ENCODE measurements around the gene PPP1R9B. TPM values are rescaled to one million over a fixed set of nuclear protein-coding genes. Genes with fewer than 3 reads are reported as not detected.
A peak's percentile ranks its signal among the peaks of the same experiment; 100 is the strongest.

The PPP1R9B gene
- total and polyA plus RNA-seq, 2 of the 8 experiments (the other 6 are each of a cell fraction or from before 2014, with no cell fraction given) = 5.2 to 13.1 TPM

DNA sequence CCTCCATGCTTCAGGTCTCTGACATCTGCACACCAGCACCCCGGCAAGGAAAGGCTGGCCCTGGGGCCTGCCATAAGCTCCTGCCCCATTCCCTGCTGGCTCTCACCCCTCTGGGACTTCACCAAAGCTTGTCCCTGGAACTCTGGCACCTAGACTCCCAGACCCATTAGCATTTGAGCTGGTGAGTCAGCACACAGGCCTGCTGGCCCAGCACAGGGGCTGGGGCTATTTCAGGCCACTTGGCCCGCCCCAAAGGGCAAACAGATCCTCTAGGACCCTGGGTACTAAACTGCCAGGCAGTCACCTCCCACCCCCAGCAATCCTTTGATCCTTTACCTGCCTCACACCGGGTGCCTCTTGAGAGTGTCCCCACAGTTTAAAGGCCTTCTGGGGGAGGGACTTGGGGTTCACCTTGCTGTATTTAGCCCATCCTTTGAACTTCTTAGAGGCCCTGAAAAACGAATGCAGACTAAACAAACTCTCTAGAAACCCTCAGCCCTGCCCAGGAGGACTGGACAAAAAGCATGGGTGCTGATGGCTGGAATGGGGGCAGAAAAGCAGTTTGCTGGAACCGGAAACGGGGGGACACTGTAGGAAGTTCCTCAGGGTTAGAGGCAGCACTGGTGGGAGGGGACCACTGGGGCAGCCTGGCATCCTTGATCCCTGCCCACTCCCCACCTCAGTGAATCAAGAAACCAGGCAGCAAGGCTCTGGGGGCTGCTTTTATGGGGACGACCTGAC is 17.3 kb downstream of the PPP1R9B start:
- H4K8ac ChIP-seq (ENCODE audit: extremely low read depth, insufficient read depth, low read length) = no peak overlapping the region
- peak overlapping the region; percentile 86; the same call in 1 of the 2 replicates for H2BK20ac ChIP-seq (ENCODE audit: low read length)
- no peak overlapping the region for H3K4me3 ChIP-seq (ENCODE audit: extremely low read depth in 1 of 4, insufficient read depth in 2 of 4, low read depth in 3 of 4, low read length in 4 of 4)
- no peak for TF ChIP-seq RXRA (IDR thresholded peaks at IDR 0.05; ENCODE audit: insufficient read depth, low read depth, low read length)
- no peak for TF ChIP-seq CHD2 (IDR thresholded peaks at IDR 0.05; ENCODE audit: low read length)
- TF ChIP-seq, protein P1, sequence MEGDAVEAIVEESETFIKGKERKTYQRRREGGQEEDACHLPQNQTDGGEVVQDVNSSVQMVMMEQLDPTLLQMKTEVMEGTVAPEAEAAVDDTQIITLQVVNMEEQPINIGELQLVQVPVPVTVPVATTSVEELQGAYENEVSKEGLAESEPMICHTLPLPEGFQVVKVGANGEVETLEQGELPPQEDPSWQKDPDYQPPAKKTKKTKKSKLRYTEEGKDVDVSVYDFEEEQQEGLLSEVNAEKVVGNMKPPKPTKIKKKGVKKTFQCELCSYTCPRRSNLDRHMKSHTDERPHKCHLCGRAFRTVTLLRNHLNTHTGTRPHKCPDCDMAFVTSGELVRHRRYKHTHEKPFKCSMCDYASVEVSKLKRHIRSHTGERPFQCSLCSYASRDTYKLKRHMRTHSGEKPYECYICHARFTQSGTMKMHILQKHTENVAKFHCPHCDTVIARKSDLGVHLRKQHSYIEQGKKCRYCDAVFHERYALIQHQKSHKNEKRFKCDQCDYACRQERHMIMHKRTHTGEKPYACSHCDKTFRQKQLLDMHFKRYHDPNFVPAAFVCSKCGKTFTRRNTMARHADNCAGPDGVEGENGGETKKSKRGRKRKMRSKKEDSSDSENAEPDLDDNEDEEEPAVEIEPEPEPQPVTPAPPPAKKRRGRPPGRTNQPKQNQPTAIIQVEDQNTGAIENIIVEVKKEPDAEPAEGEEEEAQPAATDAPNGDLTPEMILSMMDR (IDR thresholded peaks at IDR 0.05; ENCODE audit: control extremely low read depth in 1 of 3, insufficient read depth in 1 of 3, low read depth in 1 of 3, low read length in 3 of 3) = no peak
- no peak for TF ChIP-seq GTF2F1 (IDR thresholded peaks at IDR 0.05; ENCODE audit: borderline replicate concordance, low read depth, low read length)
- no peak for TF ChIP-seq EGR1 (IDR thresholded peaks at IDR 0.05; ENCODE audit: borderline replicate concordance, low read depth, low read length)
- TF ChIP-seq TEAD4 (IDR thresholded peaks at IDR 0.05; ENCODE audit: low read depth, low read length) = no peak
- TF ChIP-seq BACH1 (IDR thresholded peaks at IDR 0.05; ENCODE audit: low read length) = peak; percentile 29; the same call in 1 of the 2 replicates
- no peak for TF ChIP-seq EP300 (IDR thresholded peaks at IDR 0.05; ENCODE audit: borderline replicate concordance in 1 of 2, low read depth in 2 of 2, low read length in 2 of 2)
- TF ChIP-seq JUND (IDR thresholded peaks at IDR 0.05; ENCODE audit: low read length) = peak; percentile 67; the same call in 1 of the 2 replicates
- H3K23ac ChIP-seq (ENCODE audit: insufficient read length) = no peak overlapping the region
- H2BK120ac ChIP-seq (replicated peaks; ENCODE audit: low read depth, low read length) = no peak overlapping the region
- no peaks in the 10 kb centered on the region for H3K79me1 ChIP-seq (ENCODE audit: low read depth, low read length)
- no peak overlapping the region for H3K27ac ChIP-seq (ENCODE audit: low read depth, low read length)
- no peak overlapping the region for H4K5ac ChIP-seq (ENCODE audit: insufficient read length, low read depth, low read length)
- peaks cover 16% of the 10 kb centered on the region; the same call in 1 of the 2 replicates for H3K23me2 ChIP-seq (ENCODE audit: low read depth, low read length)
- CTCF ChIA-PET (ENCODE audit: partially characterized antibody) = interaction anchor here (0.7 to 21.6 kb wide), 11 partner anchors 11 to 165 kb away, joined by 3 to 299 read pairs (median 5); partner anchors contain the start of gene PPP1R9B
- peak overlapping the region; percentile 21; the same call in 1 of the 2 replicates for H2BK5ac ChIP-seq (ENCODE audit: low read depth, low read length)
- DNase-seq (ENCODE audit: low read depth in 1 of 2, low spot score in 2 of 2) (no peak), FAIRE-seq (peak; percentile 7)
- no peak overlapping the region for H3K4ac ChIP-seq (replicated peaks; ENCODE audit: insufficient read length, low read depth, low read length)
- H4K20me1 ChIP-seq (replicated peaks in 1 of 2; ENCODE audit: control insufficient read depth in 1 of 2, insufficient read depth in 2 of 2, low read length in 2 of 2) = peaks cover 0 to 3% of the 10 kb centered on the region in 2 experiments
- peaks cover 8 to 30% (median 22%) of the 10 kb centered on the region in 4 experiments for H3K4me1 ChIP-seq (replicated peaks in 1 of 4; ENCODE audit: control insufficient read depth in 3 of 4, insufficient read depth in 4 of 4, low read length in 3 of 4)
- H3K14ac ChIP-seq (ENCODE audit: insufficient read length) = no peak overlapping the region
- H3K79me2 ChIP-seq (ENCODE audit: control insufficient read depth in 1 of 2, insufficient read depth in 2 of 2, low read length in 2 of 2) = no peaks in the 10 kb centered on the region
- H2BK15ac ChIP-seq (ENCODE audit: low read length) = 0 out of 2 replicates have a peak overlapping the region, but pooled peaks have one; percentile 72
- H2AFZ ChIP-seq (ENCODE audit: low read length) = no peak overlapping the region
- 0 out of 2 replicates have a peak overlapping the region, but pooled peaks have one; percentile 80 for H2BK12ac ChIP-seq (ENCODE audit: low read depth, low read length)
- H3K18ac ChIP-seq (ENCODE audit: extremely low read depth, low read length) = peak overlapping the region; percentile 32
- 0 out of 2 replicates have a peak overlapping the region, but pooled peaks have one; percentile 53 for H2AK5ac ChIP-seq (ENCODE audit: low read depth, low read length)
- H3K4me2 ChIP-seq (ENCODE audit: insufficient read depth in 1 of 2, low read depth in 2 of 2, low read length in 2 of 2) = peak overlapping the region; percentile 20 to 47; a peak in 3 of 4 replicates
- no peaks in the 10 kb centered on the region for H3K9me3 ChIP-seq (ENCODE audit: insufficient read depth in 2 of 2, low read depth in 1 of 2, low read length in 1 of 2)
- POLR2A ChIA-PET (ENCODE audit: partially characterized antibody) = interaction anchor here (1.2 to 2.9 kb wide), 3 partner anchors 9 to 19 kb away, joined by 5 to 10 read pairs (median 9); no protein-coding TSS in a partner anchor
- H3K9ac ChIP-seq (replicated peaks in 1 of 4; ENCODE audit: extremely low read depth in 1 of 4, low read depth in 3 of 4, low read length in 3 of 4) = no peak overlapping the region
- H3K56ac ChIP-seq (replicated peaks; ENCODE audit: insufficient read length, low read depth, low read length) = no peak overlapping the region
- H3K27me3 ChIP-seq (replicated peaks in 1 of 4; ENCODE audit: control insufficient read depth in 3 of 4, extremely low read depth in 1 of 4, insufficient read depth in 3 of 4, low read length in 3 of 4) = peaks cover 0 to 11% (median 2%) of the 10 kb centered on the region in 4 experiments; a peak in 4 of 7 replicates
- peaks cover 1 to 5% (median 1%) of the 10 kb centered on the region in 4 experiments; a peak in 4 of 8 replicates for H3K36me3 ChIP-seq (ENCODE audit: control insufficient read depth in 2 of 4, insufficient read depth in 4 of 4, low read length in 3 of 4)
- 46% methylated on average over 7 of the region's 7 CpGs; no CpG with 5 or more reads in 1 of the 2 experiments for WGBS, 2 experiments (ENCODE audit: extremely low coverage in 1 of 2, insufficient coverage in 1 of 2, insufficient read length in 1 of 2, insufficient replicate concordance in 2 of 2, low coverage in 1 of 2, low lambda C conversion rate in 2 of 2, missing lambda C conversion rate in 1 of 2)
- no peak overlapping the region for H4K91ac ChIP-seq (replicated peaks; ENCODE audit: insufficient read length, low read length)
